HL-60 (cell line): ENCODE results near the gene TRIOBP.
A peak's percentile ranks its signal among the peaks of the same experiment; 100 is the strongest.

Experiments
- DNase-seq, 2 experiments: peaks; one replicate each; pipeline ENCODE4 v3.0.0-alpha.2; 2010 to 2020; ENCODE audit warnings: low read depth in 1 of 2, low spot score in 1 of 2
- H3K27ac ChIP-seq: fragments of 250-450 bp; sonication (Bioruptor Pico); replicated peaks from 2 replicates; pipeline ENCODE4 v1.5.1; 2020; ENCODE audit warnings: mild to moderate bottlenecking, moderate library complexity
- H3K27me3 ChIP-seq: fragments of 250-450 bp; sonication (Bioruptor Pico); 2 replicates; pipeline ENCODE4 v1.5.1; 2021; ENCODE audit warnings: mild to moderate bottlenecking, moderate library complexity; ENCODE audit not compliant: insufficient read depth, poor library complexity, severe bottlenecking
- H3K4me3 ChIP-seq: replicated peaks from 2 replicates; pipeline ENCODE4 v1.5.1; 2011; ENCODE audit warnings: mild to moderate bottlenecking, control low read depth, low read length; ENCODE audit not compliant: insufficient read depth
- CTCF ChIP-seq: IDR thresholded peaks from one replicate; pipeline ENCODE4 v1.5.1; 2011; ENCODE audit warnings: low read length, control low read depth, inconsistent platforms; ENCODE audit not compliant: insufficient read depth
- GABPA ChIP-seq: IDR thresholded peaks from 2 replicates; pipeline ENCODE4 v1.6.1; 2012; ENCODE audit warnings: low read depth
- POLR2AphosphoS5 ChIP-seq: IDR thresholded peaks from 2 replicates; pipeline ENCODE4 v1.6.1; 2012; ENCODE audit warnings: low read depth
- SPI1 ChIP-seq: IDR thresholded peaks from 2 replicates; pipeline ENCODE4 v1.6.1; 2012; ENCODE audit warnings: low read depth, mild to moderate bottlenecking, borderline replicate concordance
- TF ChIP-seq, protein P1 (sequence below): IDR thresholded peaks from 2 replicates; pipeline ENCODE4 v1.6.1; 2012; ENCODE audit warnings: low read depth; ENCODE audit not compliant: insufficient replicate concordance

The TRIOBP gene

DNA sequence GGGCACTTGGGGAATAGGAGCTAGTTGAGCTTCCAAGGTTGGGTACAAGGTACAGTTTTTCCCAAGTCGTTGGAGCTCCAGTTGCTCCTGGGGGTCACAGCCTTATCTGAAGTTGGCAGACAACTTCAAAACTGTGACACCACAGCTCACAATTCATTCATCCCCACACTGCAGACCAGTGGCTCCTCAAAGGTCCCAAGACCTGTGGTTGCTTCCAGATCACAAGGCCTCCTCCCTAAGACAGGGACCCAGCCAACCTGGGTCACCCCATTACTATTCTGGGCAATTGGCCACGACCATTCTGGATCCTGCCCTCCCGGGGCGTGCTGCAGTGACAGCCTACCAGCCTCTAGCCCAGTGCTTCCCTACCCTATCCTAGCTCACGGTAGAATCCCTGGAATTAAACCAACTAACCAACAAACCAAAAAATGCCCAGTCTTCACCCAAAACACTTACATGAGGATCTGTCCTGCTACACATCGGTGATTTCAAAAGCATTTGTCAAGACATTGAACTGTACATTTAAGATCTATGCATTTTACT lies 39.2 kb upstream of the TRIOBP start:
- H3K4me3 ChIP-seq = peak overlapping the region; percentile 54
- H3K27me3 ChIP-seq = no peaks in the 10 kb centered on the region
- H3K27ac ChIP-seq = peak overlapping the region; percentile 62
- DNase-seq = peak in 1 of 2 experiments; percentile 25
- TF ChIP-seq, protein P1, sequence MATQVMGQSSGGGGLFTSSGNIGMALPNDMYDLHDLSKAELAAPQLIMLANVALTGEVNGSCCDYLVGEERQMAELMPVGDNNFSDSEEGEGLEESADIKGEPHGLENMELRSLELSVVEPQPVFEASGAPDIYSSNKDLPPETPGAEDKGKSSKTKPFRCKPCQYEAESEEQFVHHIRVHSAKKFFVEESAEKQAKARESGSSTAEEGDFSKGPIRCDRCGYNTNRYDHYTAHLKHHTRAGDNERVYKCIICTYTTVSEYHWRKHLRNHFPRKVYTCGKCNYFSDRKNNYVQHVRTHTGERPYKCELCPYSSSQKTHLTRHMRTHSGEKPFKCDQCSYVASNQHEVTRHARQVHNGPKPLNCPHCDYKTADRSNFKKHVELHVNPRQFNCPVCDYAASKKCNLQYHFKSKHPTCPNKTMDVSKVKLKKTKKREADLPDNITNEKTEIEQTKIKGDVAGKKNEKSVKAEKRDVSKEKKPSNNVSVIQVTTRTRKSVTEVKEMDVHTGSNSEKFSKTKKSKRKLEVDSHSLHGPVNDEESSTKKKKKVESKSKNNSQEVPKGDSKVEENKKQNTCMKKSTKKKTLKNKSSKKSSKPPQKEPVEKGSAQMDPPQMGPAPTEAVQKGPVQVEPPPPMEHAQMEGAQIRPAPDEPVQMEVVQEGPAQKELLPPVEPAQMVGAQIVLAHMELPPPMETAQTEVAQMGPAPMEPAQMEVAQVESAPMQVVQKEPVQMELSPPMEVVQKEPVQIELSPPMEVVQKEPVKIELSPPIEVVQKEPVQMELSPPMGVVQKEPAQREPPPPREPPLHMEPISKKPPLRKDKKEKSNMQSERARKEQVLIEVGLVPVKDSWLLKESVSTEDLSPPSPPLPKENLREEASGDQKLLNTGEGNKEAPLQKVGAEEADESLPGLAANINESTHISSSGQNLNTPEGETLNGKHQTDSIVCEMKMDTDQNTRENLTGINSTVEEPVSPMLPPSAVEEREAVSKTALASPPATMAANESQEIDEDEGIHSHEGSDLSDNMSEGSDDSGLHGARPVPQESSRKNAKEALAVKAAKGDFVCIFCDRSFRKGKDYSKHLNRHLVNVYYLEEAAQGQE = no peak
- peak; percentile 60; the same call in 1 of the 2 replicates for TF ChIP-seq POLR2AphosphoS5

GRCh38 chr22:37658133-37659065 lies 38.4 kb upstream of the TRIOBP start, which contains the start of gene PDXP:
TSS of gene PDXP (plus strand) at chr22:37658723. CDS start at chr22:37658783, 60 bp downstream.
- H3K27ac ChIP-seq = peak within 1 kb of the TSS; percentile 62

DNA sequence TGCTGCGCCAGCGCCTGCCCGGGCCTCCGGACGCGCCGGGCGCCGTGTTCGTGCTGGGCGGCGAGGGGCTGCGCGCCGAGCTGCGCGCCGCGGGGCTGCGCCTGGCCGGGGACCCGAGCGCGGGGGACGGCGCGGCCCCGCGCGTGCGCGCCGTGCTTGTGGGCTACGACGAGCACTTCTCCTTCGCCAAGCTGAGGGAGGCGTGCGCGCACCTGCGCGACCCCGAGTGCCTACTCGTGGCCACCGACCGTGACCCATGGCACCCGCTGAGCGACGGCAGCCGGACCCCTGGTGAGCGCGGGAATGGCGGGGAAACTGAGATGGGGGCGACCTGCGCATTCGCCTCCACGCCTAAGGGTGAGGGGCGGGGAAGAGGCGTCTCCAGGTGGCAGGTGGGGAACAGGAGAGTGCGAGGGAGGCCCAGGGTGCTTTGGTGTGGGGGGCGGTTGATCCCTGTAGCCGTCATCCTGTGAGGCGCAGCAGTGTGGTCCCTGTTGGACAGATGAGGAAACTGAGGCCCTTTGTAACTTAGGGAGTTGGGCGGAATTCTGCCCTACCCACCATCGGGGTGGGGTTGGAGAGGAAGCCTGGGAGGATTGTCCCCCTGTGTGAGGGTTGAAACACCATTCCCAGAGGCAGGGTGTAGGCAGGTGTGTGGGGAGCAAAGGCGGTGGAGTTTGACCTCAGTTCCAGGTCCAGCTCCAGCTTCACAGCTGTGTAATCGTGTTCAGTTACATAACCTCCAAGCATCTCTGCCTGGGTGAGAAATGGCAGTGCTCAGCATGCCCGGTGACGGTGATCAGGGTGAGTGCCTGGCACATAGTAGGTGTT lies 37.6 kb upstream of the TRIOBP start:
- H3K27ac ChIP-seq = peak overlapping the region; percentile 57
- no peaks in the 10 kb centered on the region for H3K27me3 ChIP-seq
- peak; percentile 32; the same call in 1 of the 2 replicates for TF ChIP-seq POLR2AphosphoS5
- peak; percentile 9; the same call in 1 of the 2 replicates for TF ChIP-seq SPI1
- no peak for TF ChIP-seq CTCF
- TF ChIP-seq, protein P1 = no peak
- TF ChIP-seq GABPA = no peak
- peak in 1 of 2 experiments; percentile 50 for DNase-seq
- peak overlapping the region; percentile 92 for H3K4me3 ChIP-seq

More at GRCh38 chr22:37658133-37659065, 38.4 kb upstream of the TRIOBP start, which contains the start of gene PDXP:
- TF ChIP-seq POLR2AphosphoS5 (no peak), GABPA (no peak), CTCF (no peak), SPI1 (no peak)
- no peaks in the 10 kb centered on the region for H3K27me3 ChIP-seq
- DNase-seq = peak; percentile 100
- peak within 1 kb of the TSS; percentile 92 for H3K4me3 ChIP-seq
